ENCODE measurements around the gene PMEL. TPM values are rescaled to one million over a fixed set of nuclear protein-coding genes. Genes with fewer than 3 reads are reported as not detected.
A peak's percentile ranks its signal among the peaks of the same experiment; 100 is the strongest.

PMEL gene
- total and polyA plus RNA-seq, 2 of the 4 experiments (the other 2 are of a cell fraction): 1.4 to 5.8 TPM

DNA sequence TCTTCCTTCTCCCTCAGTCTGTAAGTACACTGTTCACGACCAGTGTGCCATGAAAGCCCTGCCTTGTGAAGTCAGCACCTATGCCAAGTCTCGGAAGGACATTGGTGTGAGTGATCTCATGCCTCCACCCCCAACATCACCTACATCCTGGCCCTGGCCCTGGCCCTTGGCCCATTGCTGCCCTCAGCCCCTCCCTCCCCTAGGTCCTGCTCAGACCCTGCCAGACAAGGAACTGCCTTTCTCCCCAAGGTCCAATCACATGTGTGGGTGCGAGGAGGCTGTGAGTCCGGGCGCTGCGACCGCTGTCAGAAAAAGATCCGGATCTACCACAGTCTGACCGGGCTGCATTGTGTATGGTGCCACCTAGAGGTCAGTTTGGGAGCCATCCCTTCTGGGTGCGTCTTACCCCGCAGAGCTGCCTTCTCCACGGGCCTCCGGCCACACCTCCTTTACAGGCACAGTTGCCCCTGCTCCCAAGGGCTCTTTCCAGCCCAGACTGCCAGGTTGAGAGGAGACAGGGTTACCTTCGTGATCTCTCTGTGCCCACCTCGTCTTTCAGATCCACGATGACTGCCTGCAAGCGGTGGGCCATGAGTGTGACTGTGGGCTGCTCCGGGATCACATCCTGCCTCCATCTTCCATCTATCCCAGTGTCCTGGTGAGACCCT, 25.6 kb downstream of the PMEL start (continued):
- TF ChIP-seq, protein P1, sequence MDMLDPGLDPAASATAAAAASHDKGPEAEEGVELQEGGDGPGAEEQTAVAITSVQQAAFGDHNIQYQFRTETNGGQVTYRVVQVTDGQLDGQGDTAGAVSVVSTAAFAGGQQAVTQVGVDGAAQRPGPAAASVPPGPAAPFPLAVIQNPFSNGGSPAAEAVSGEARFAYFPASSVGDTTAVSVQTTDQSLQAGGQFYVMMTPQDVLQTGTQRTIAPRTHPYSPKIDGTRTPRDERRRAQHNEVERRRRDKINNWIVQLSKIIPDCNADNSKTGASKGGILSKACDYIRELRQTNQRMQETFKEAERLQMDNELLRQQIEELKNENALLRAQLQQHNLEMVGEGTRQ (IDR thresholded peaks at IDR 0.05; ENCODE audit: low read depth, low read length): no peak; the same call in 1 of the 2 replicates
- TF ChIP-seq RFX5 (IDR thresholded peaks at IDR 0.05; ENCODE audit: low read depth, low read length): no peak

DNA sequence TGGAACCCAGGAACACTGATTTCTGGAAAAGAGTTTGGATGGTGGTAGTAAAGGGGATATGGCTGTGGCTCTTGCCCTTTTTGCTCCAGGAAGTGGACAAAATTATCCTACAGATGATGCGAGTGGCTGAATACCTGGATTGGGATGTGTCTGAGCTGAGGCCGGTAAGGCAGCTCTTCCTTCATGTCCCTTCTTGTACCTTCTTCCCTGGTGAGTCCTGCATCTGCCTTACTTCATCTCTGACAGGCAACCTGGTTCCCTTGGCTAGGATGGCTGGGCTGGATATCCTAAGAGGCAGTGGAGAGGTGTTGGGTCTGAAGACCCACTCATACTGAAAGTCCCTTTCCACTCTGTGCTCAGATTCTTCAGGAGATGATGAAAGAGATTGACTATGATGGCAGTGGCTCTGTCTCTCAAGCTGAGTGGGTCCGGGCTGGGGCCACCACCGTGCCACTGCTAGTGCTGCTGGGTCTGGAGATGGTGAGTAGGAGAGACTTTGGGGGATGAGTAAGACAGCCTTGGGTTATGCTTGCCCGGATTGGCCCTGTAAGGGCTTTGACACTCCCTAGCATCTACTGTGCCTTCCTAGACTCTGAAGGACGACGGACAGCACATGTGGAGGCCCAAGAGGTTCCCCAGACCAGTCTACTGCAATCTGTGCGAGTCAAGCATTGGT, 26.9 kb downstream of the PMEL start:
- POLR2A ChIA-PET (ENCODE audit: unreplicated experiment): no interaction called here
- TF ChIP-seq, protein P1 (IDR thresholded peaks at IDR 0.05; ENCODE audit: low read depth, low read length): no peak
- TF ChIP-seq CHD1 (IDR thresholded peaks at IDR 0.05; ENCODE audit: low read depth, low read length) (no peak), RFX5 (IDR thresholded peaks at IDR 0.05; ENCODE audit: low read depth, low read length) (no peak), MAZ (IDR thresholded peaks at IDR 0.05; ENCODE audit: borderline replicate concordance, low read depth, low read length) (no peak), SMC3 (IDR thresholded peaks at IDR 0.05; ENCODE audit: low read depth, low read length) (no peak), MAFK (IDR thresholded peaks at IDR 0.05; ENCODE audit: low read depth, low read length) (no peak), RAD21 (IDR thresholded peaks at IDR 0.05; ENCODE audit: low read length) (no peak)
- TF ChIP-seq, protein P2, sequence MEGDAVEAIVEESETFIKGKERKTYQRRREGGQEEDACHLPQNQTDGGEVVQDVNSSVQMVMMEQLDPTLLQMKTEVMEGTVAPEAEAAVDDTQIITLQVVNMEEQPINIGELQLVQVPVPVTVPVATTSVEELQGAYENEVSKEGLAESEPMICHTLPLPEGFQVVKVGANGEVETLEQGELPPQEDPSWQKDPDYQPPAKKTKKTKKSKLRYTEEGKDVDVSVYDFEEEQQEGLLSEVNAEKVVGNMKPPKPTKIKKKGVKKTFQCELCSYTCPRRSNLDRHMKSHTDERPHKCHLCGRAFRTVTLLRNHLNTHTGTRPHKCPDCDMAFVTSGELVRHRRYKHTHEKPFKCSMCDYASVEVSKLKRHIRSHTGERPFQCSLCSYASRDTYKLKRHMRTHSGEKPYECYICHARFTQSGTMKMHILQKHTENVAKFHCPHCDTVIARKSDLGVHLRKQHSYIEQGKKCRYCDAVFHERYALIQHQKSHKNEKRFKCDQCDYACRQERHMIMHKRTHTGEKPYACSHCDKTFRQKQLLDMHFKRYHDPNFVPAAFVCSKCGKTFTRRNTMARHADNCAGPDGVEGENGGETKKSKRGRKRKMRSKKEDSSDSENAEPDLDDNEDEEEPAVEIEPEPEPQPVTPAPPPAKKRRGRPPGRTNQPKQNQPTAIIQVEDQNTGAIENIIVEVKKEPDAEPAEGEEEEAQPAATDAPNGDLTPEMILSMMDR (conservative IDR thresholded peaks at IDR 0.05; ENCODE audit: low read depth, low read length): no peak
- TF ChIP-seq, protein P3, sequence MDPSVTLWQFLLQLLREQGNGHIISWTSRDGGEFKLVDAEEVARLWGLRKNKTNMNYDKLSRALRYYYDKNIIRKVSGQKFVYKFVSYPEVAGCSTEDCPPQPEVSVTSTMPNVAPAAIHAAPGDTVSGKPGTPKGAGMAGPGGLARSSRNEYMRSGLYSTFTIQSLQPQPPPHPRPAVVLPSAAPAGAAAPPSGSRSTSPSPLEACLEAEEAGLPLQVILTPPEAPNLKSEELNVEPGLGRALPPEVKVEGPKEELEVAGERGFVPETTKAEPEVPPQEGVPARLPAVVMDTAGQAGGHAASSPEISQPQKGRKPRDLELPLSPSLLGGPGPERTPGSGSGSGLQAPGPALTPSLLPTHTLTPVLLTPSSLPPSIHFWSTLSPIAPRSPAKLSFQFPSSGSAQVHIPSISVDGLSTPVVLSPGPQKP (IDR thresholded peaks at IDR 0.05; ENCODE audit: borderline replicate concordance, low read depth, low read length): no peak

More for the DNA sequence above, 26.9 kb downstream of the PMEL start:
- H3K9me1 ChIP-seq (ENCODE audit: insufficient read depth, low read length): 0 out of 2 replicates have a peak, but pooled peaks cover 3% of the 10 kb centered on the region
- ATAC-seq (ENCODE audit: low read depth) (no peak), DNase-seq (no peak)
- peaks cover 9 to 53% of the 10 kb centered on the region in 2 experiments for H3K79me1 ChIP-seq (ENCODE audit: low read depth in 1 of 2, low read length in 2 of 2)
- H3K36me3 ChIP-seq (ENCODE audit: control insufficient read depth, insufficient read depth, low read length): peaks cover 32% of the 10 kb centered on the region
- peaks cover 4% of the 10 kb centered on the region for H3K4me1 ChIP-seq (ENCODE audit: control insufficient read depth, insufficient read depth, low read length)
- no peak overlapping the region for H3K4ac ChIP-seq (ENCODE audit: low read depth, low read length)
- no peak overlapping the region for H4K5ac ChIP-seq (ENCODE audit: low read depth, low read length)
- H2AFZ ChIP-seq (replicated peaks; ENCODE audit: low read length, poor library complexity): no peak overlapping the region
- H2AK5ac ChIP-seq (ENCODE audit: low read depth, low read length): peak overlapping the region; percentile 3; the same call in 1 of the 2 replicates
- H4K91ac ChIP-seq (ENCODE audit: insufficient read depth, low read depth, low read length): no peak overlapping the region
- no peak overlapping the region for H2BK20ac ChIP-seq (ENCODE audit: low read depth, low read length)
- intact Hi-C loops (cut with micrococcal nuclease) (no loop called here), dilution Hi-C loops (cut with HindIII; ENCODE audit: low sequenced_read_pairs, unreplicated experiment) (no loop called here), in situ Hi-C loops (cut with MboI; ENCODE audit: low sequenced_read_pairs) (no loop called here)
- CTCF ChIA-PET: interaction anchor here (0.8 kb wide), 1 partner anchor 13 kb away, joined by 3 read pairs; no protein-coding TSS in a partner anchor
- peak overlapping the region; percentile 48 for H2AK9ac ChIP-seq (replicated peaks; ENCODE audit: low read depth, low read length, poor library complexity)
- H3K27me3 ChIP-seq (ENCODE audit: control insufficient read depth, insufficient read depth, low read length): no peaks in the 10 kb centered on the region
- no TSS peak for BruUV-seq (replicated peaks)
- H2BK120ac ChIP-seq (ENCODE audit: low read depth, low read length): no peak overlapping the region
- no peak overlapping the region for H3K4me3 ChIP-seq (ENCODE audit: insufficient read depth, low read depth, low read length)
- no peak overlapping the region; a peak in 1 of 4 replicates for H4K8ac ChIP-seq (ENCODE audit: low read depth in 2 of 2, low read length in 2 of 2)
- 97% methylated on average over 5 of the region's 8 CpGs; no CpG with 5 or more reads in 1 of the 2 experiments for WGBS, 2 experiments (ENCODE audit: extremely low coverage in 2 of 2, insufficient read length in 1 of 2)
- no peak overlapping the region for H2BK15ac ChIP-seq (ENCODE audit: low read depth, low read length)
- H3K14ac ChIP-seq (replicated peaks; ENCODE audit: low read depth, low read length): no peak overlapping the region
- H3K56ac ChIP-seq (ENCODE audit: extremely low read depth, insufficient read depth, low read length): no peak overlapping the region
- no peak overlapping the region for H3K18ac ChIP-seq (ENCODE audit: low read depth, low read length)
- no peak overlapping the region; the same call in 1 of the 2 replicates for H3K23ac ChIP-seq (ENCODE audit: low read depth, low read length)
- H4K20me1 ChIP-seq (ENCODE audit: insufficient read depth, low read length): no peaks in the 10 kb centered on the region
- no peaks in the 10 kb centered on the region for H3K9me3 ChIP-seq (ENCODE audit: control insufficient read depth, insufficient read depth, low read length)
- H3K4me2 ChIP-seq (ENCODE audit: low read depth, low read length): no peak overlapping the region
- no peak overlapping the region for H3K27ac ChIP-seq (ENCODE audit: insufficient read depth, low read length)
- H2BK5ac ChIP-seq (ENCODE audit: low read depth, low read length, poor library complexity, severe bottlenecking): no peak overlapping the region
- H3K9ac ChIP-seq (ENCODE audit: low read depth, low read length): no peak overlapping the region

Data from IMR-90 (cell line).